Suprapubic skin (tissue), 4 donors: Measurements from ENCODE around the gene ZSCAN4.

Source experiments
- EP300 ChIP-seq: sonication (generic); formaldehyde crosslinking; IDR thresholded peaks from one replicate; pipeline ENCODE4 v1.6.1; 2017; ENCODE audit warnings: antibody characterized with exemption
- POLR2A ChIP-seq, 2 donors: fragments of 450-650 bp; IDR thresholded peaks; one replicate each; pipeline ENCODE4 v1.6.1; 2017; ENCODE audit warnings: antibody characterized with exemption in 2 of 2, mild to moderate bottlenecking in 2 of 2, moderate library complexity in 2 of 2
- POLR2AphosphoS5 ChIP-seq, 3 donors: sonication (generic); formaldehyde crosslinking; IDR thresholded peaks; one replicate each; pipeline ENCODE4 v1.6.1; 2017; ENCODE audit warnings: antibody characterized with exemption in 3 of 3
- TF ChIP-seq, protein P1 (sequence below), 2 donors: fragments of 200-600 bp in 1 of 2; fragments of 450-650 bp in 1 of 2; sonication (generic) in 1 of 2; IDR thresholded peaks; one replicate each; pipeline ENCODE4 v1.5.1; 2016 to 2019; ENCODE audit warnings: antibody characterized with exemption in 2 of 2, mild to moderate bottlenecking in 1 of 2, moderate library complexity in 1 of 2

- TF ChIP-seq, protein P1, sequence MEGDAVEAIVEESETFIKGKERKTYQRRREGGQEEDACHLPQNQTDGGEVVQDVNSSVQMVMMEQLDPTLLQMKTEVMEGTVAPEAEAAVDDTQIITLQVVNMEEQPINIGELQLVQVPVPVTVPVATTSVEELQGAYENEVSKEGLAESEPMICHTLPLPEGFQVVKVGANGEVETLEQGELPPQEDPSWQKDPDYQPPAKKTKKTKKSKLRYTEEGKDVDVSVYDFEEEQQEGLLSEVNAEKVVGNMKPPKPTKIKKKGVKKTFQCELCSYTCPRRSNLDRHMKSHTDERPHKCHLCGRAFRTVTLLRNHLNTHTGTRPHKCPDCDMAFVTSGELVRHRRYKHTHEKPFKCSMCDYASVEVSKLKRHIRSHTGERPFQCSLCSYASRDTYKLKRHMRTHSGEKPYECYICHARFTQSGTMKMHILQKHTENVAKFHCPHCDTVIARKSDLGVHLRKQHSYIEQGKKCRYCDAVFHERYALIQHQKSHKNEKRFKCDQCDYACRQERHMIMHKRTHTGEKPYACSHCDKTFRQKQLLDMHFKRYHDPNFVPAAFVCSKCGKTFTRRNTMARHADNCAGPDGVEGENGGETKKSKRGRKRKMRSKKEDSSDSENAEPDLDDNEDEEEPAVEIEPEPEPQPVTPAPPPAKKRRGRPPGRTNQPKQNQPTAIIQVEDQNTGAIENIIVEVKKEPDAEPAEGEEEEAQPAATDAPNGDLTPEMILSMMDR (IDR thresholded peaks at IDR 0.05): no peak
- TF ChIP-seq POLR2A (IDR thresholded peaks at IDR 0.05) (no peak), POLR2AphosphoS5 (IDR thresholded peaks at IDR 0.05) (no peak), EP300 (no peak)
Measured at GRCh38 chr19:57686727-57687126, 18.0 kb downstream of the ZSCAN4 start.
